Gastroesophageal sphincter (tissue), 3 donors: Measurements from ENCODE around the gene MYLK.

Source experiments
- CTCF ChIP-seq, 4 experiments: fragments of 200-600 bp in 2 of 4; fragments of 450-650 bp in 2 of 4; sonication (generic) in 1 of 4; IDR thresholded peaks; one replicate each; pipeline ENCODE4 v1.5.1; 2017 to 2019; ENCODE audit warnings: antibody characterized with exemption in 4 of 4, mild to moderate bottlenecking in 2 of 4, moderate library complexity in 2 of 4
- POLR2A ChIP-seq, 2 donors: fragments of 450-650 bp; IDR thresholded peaks; one replicate each; pipeline ENCODE4 v1.6.1; 2017; ENCODE audit warnings: antibody characterized with exemption in 2 of 2, mild to moderate bottlenecking in 2 of 2, moderate library complexity in 1 of 2

DNA sequence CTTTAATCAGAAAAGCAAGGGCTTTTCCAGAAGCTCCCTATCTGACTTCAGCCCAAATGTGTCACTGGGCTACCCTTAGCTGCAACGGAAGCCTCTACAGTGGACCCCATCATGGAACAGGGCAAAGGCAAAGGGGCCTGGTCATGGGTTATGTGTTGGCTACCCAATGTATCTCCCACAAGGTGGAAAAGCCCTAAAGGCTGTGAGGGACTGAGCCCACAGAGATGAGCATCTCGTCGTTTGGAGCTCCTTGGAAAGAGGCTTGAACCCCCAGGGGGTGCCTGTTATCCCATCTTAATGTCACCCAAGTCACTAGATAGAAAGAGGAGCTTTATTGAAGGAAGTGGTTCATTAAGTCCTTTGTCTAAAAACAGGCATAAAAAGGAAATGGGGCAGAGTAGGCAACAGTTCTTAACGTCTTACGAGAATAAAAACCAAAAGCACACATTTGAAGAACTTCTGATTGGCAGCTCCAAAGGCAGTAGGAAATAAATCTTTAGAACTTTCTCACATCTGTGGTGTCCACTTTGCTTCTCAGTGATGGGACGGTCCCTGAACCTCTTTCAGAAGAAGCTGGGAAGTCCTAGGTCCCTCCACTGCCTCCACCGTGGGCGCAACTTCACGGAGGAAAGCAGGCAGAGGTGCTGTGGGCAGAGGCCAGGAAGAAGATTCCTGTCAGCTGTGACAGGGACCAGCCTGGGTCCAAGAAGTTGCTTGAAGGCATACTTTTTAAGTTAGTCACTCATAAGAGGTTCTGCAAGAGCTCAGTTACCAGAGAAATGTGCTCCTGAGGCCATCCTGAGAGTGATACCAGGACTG lies 93.7 kb downstream of the MYLK start:
- TF ChIP-seq POLR2A (IDR thresholded peaks at IDR 0.05) (no peak), CTCF (IDR thresholded peaks at IDR 0.05) (no peak)
